Suprapubic skin (tissue), 4 donors: ENCODE data around the gene WDR33.

Experiments used
- CTCF ChIP-seq, 2 donors: fragments of 200-600 bp in 1 of 2; fragments of 450-650 bp in 1 of 2; sonication (generic) in 1 of 2; IDR thresholded peaks; one replicate each; pipeline ENCODE4 v1.5.1; 2016 to 2019; ENCODE audit warnings: antibody characterized with exemption in 2 of 2, mild to moderate bottlenecking in 1 of 2, moderate library complexity in 1 of 2
- POLR2A ChIP-seq, 2 donors: fragments of 450-650 bp; IDR thresholded peaks; one replicate each; pipeline ENCODE4 v1.6.1; 2017; ENCODE audit warnings: antibody characterized with exemption in 2 of 2, mild to moderate bottlenecking in 2 of 2, moderate library complexity in 2 of 2
- POLR2AphosphoS5 ChIP-seq, 3 donors: sonication (generic); formaldehyde crosslinking; IDR thresholded peaks; one replicate each; pipeline ENCODE4 v1.6.1; 2017; ENCODE audit warnings: antibody characterized with exemption in 3 of 3

GRCh38 chr2:127847931-127848330 is 37.0 kb upstream of the WDR33 start:
- TF ChIP-seq CTCF (IDR thresholded peaks at IDR 0.05) (no peak), POLR2AphosphoS5 (IDR thresholded peaks at IDR 0.05) (no peak), POLR2A (IDR thresholded peaks at IDR 0.05) (no peak)
